Measurements from ENCODE around the gene PROK1.
"Not testable (repeated sequence)": the region's sequence is repeated elsewhere in the genome, so short reads cannot be mapped to it uniquely, and the experiment has no call there.

Gene PROK1, protein sequence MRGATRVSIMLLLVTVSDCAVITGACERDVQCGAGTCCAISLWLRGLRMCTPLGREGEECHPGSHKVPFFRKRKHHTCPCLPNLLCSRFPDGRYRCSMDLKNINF

DNA sequence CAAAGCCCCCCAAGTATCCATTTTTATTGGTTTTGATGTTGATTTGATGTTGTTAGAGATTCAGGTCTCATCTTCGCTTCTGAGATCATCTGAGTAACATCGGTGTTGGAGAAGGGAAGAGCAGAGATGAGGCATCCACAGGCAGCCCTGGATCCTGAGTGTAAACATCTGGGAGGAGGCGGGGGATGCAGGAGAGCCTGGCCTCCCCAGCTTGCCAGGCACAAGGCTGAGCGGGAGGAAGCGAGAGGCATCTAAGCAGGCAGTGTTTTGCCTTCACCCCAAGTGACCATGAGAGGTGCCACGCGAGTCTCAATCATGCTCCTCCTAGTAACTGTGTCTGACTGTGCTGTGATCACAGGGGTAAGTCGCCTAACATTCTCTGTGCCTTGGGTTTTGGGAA is at the start of gene PROK1:
TSS of gene PROK1 (plus strand) at position 221 of the 400 bp plus-strand sequence. CDS start at position 289, 68 bp downstream.
- no peak for DNase-seq

DNA sequence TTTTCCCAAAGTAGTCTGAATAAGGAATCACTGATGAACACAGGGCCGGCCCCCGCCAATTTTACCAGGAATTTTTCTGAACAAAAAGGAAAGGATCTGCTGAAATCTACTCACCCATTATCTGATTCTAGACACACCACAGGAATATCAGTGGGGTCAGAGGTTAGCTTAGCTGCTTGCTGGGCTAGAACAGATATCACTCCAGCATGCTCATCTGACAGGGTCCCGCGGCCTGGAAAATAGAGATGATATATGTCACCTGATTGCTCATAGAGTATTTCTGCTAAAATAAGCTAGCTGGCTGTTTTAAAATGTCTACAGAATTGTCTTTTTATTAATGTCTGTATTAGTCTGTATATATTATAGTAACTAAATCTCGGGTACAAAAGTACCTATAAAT is 47.1 kb upstream of the PROK1 start:
- DNase-seq: no peak

DNA sequence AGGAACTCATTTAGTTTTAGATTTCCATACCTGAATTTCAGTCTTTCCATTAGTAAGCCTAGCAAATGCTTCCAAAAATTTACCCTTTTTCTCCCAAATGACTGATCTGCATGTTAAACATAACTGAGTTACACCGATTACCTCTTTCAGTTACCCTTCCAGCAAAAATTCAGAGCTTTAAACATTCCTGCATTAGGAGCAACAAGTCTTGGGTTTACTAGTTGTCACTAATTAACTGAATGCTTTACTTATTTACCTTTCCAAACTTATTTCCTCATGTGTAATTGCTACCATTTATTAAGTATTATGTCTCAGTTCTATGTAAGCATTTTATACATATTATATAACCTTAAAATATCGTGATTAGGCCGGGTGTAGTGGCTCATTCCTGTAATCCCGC is 46.5 kb upstream of the PROK1 start:
- no peak for DNase-seq

DNA sequence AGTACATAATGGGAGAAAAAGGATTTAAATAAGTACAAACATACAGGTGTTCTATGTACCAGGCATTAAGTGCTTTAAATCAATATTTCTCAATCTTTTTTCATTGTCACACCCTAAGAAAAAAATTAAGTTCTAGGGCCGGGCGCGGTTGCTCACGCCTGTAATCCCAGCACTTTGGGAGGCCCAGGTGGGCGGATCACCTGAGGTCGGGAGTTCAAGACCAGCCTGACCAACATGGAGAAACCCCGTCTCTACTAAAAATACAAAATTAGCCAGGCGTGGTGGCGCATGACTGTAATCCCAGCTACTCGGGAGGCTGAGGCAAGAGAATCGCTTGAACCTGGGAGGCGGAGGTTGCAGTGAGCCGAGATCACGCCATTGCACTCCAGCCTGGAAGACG is 44.5 kb upstream of the PROK1 start:
- DNase-seq: not testable (repeated sequence)

DNA sequence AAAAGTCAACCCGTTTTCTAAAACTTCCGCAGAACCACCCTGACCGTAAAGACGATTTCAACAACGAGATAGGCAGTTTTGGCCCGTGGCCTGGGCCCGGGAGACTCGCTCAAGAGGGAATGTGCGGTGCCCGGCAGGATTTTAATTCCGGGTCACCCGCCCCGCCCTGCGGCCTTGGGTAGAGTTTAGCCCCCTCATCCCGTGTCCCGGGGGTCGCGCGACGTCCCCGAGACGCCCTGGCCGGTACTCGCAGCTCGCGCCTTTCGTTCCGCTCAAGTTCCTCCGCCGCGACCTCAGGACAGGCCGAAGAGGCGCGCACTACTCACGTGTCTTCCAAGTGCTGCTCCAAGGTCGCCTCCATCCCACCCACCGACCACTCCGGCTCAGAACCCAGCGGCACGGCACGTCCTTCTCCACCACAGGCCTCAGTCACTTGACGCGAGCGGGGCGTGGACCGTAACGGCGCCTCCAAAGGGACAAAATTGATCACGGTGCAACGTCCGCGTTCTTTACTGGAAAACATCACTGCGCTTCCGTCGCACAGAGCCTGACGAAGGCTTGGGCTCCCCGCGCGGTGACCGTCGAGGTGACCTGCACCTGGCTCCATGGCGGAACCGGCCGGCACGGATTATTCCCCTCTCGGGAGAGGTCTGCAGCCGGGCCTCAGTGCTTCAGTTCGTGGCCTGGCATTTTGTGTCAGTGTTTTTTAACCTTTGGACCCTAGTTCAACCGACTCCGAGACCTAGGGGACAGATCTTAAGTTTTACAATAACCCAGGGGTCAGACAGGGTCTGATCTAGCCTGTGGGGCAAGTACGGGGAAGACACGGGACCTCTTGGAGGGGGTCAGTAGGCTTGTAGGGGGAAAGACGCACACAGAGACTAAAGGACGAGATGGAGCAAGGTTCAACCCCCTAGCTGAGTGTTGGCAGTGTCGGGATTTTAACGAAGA is 43.4 kb upstream of the PROK1 start, which contains the start of gene LAMTOR5:
TSS of gene LAMTOR5 (minus strand) at position 435 of the 951 bp plus-strand sequence. CDS start at position 361, 74 bp downstream.
- peak; percentile 89 for DNase-seq

DNA sequence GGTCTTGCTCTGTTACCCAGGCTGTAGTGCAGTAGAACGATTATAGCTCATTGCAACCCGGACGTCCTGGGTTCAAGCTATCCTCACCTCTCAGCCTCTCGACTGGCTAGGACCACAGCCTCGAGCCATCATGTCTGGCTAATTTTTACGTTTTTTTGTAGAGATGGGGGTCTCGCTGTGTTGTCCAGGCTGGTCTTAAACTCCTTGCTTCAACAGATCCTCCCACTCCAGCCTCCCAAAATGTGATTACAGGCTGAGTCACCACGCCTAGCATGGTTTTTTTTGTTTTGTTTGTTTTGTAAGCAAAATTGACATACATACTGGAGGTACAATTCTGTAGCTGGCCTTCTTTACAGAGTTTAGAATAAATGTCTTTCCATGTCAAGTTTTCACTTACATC is 42.5 kb upstream of the PROK1 start:
- DNase-seq: no peak

DNA sequence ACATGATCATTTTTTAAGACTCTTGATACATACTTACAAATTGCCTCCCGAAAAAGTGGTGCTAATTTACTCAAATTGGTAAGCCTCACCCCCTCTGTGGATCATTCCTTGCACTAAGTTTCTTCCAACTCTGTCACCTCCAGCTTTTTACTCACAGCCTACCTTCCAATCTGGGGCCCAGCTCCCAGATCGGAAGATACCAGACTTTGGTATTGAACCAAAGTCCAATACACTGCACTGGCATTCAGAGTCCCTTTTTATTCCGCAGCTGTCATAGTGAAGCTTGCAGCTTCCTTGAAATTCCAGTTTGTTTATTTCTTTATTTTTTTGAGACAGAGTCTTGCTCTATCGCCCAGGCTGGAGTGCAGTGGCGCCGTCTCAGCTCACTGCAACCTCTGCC is 41.6 kb upstream of the PROK1 start:
- no peak for DNase-seq

DNA sequence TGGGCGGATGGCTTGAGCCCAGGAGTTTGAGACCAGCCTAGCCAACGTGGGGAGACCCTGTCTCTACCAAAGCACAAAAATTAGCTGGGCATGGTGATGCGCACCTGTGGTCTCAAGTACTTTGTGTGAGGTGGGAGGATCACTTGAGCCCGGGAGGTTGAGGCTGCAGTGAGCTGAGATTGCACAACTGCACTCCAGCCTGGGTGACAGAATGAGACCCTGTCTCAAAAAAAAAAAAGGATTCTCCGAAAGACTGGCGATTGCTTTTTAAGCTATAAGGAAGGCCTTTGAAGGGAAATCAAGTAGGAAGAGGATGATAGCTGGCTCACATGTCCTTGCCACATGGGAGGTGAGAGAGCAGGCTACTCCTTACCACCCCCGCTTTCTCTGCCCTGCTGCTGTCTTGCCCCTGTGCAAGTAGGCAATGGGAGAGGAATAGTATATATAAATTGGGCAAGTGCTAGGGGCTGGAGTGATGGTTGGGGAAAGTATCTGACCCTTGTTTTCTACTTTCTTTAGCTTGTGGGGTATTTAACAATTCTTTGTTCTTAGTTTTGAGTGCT is 39.7 kb upstream of the PROK1 start:
- DNase-seq: no peak

DNA sequence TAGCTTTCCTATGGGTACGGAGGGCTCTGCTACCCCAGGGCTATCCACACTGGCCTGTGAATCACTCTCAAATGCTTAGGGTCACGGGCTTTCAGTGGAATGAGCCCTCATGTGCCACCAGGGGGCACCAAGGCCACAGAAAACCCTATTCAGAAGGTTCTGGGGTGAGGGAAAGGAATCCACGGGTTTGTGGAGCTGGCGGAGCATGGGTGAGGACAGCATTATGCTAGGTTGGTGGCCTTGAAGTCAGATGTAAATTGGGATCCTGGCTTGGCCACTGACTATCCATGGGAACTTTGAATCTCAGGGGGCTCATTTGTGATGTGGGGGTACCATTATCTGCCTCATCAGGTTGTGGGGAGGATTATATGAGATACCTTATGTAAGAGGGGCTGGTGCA is 38.4 kb upstream of the PROK1 start:
- peak; percentile 37 for DNase-seq

DNA sequence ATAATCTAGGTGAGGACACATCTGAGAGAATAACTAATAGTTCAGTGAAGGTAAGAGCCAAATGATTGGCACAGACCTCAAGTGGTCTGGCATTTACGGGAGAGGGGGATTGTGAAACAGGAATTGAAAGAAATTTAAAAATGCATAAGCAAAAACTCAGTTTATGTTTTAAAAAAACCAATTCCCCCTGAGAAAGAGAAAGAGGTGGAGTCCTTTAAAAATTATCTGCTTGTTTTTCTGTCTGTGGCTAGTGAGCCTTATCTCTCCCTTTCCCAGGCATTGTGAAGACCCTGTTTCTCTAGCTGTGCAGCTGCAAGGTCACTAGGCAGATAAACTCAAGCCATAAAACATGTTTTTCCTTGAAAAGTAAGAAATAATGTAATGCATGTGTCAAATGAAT is 37.9 kb upstream of the PROK1 start:
- DNase-seq: not testable (repeated sequence)

DNA sequence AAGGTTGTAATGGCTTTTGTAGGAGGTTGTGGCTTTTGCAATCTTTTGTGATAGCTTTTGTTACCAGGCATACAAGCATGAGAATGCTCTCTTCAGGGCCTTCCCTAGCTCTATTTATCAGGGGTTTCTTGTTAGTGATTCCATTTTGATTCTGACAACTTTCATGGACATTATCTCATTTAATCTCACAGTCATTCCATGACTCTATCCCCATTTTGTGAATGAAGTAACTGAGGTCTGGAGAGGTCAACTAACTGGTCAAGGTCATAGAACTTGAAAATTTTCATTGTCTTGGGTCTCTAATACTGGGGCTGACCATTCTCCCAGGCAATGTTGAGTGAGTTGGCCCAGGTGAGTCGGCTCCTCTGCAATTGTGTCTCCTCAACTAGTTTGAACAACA is 32.2 kb upstream of the PROK1 start:
- DNase-seq: no peak

DNA sequence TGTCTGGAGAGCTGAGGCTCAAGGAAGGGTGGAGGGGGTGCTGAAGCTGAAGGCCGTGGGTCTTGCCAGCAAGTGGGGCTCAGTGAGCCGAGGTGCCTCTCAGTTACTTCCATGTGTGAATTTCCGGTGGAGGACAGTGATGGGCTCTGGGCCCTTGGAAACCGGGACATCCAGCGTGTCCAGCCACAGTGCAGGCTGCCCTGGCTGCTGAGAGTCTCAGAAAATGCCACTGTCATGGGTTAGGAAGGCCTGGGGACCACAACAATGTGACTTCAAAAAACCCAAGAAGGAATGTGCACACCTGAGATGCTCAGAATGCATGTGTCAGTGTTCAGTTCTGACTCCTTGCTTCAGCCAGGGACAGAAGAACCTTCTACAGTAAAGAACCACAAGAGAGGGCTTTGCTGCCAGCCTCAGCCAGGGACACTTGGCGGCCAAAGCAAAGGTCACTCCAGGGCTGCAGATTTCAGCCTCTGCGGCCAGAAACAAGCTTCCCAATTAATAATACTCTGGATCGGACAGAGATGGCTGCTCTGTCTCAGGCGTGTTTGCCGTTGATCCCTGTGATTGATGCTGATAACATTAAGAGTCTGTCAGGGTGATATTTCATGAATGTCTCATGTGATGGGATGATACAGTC is 30.8 kb upstream of the PROK1 start:
- DNase-seq: no peak

DNA sequence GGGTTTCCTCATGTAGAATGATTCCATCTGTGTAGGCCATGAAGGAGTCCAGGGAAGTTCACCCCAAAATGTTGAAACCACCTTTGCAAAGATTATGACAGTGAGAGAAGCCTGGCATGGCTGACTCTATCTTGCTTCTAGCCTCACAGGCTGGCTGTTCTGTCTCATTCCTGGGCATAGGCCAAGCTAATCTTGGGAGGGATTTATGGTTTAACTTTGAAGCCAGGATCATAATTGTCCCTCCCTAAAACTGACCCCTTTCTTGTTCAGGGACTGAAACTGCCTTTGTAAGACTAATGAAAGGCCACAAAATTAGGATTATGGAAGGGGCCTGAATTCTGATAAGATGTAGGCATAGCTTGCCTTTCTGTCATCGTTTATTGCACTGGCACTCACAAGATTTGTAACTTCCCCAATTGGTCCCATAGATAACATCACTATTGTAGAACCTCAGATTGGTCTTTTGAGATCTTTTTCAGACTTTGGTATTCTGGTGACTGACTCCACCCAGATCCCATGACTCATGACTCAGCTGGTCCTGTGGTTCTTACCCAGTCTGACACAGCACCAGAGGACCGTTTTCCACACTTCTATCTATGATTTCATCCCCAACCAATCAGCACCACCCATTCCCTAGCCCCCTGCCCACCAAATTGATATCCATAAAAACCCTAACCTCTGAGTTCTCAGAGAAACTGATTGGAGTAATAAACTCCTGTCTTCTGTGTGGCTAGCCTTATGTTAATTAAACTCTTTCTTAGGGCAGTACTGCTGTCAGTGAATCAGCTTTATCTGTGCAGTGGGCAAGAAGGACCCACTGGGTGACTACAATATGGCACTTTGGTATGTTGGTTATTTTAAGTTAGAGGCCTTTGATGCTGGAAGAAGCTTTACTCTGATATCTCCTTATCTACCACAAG is 29.8 kb upstream of the PROK1 start:
- peak; percentile 39 for DNase-seq

DNA sequence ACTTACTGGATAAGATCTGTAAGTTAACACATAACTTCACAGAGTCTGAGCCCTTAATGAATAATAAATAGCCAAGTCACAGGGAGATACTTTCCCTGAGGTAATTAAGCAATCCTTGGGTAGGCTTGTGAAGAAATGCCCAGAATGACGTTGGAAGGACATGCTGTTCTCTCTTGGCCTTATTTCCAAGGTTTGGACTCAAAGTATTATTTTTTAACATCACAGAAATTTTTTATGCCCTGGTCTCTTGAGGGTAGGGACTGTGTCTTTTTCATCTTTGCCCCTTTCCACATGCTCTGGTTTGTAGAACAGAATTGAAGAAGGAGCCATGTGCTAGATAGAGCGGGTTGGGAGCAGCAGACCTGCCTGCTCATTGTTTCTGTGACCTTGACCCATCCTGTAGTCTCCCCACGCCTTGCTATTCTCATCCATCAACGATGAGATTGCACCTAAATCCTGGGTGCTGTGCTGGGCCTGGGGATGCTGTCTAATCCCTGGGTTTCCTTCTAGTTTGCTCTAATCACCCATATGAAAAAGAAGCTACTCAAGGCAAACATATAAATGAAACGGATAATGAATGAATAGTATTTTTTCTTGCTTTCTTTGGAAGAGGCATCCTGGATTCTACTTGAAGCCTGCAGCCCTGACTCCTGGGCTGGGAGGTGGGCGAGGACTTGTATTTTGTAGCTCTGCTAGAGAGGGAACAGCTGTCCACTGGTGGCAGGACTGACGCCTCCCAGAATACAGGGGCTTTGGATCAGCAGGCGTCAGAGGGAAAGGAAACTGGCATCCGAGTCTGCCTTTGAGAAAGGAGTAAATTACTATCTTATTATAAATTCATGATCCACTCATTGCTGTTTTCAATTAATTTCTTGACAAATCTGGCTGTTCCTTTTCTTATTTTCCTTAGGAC is 26.0 kb upstream of the PROK1 start:
- DNase-seq: no peak

DNA sequence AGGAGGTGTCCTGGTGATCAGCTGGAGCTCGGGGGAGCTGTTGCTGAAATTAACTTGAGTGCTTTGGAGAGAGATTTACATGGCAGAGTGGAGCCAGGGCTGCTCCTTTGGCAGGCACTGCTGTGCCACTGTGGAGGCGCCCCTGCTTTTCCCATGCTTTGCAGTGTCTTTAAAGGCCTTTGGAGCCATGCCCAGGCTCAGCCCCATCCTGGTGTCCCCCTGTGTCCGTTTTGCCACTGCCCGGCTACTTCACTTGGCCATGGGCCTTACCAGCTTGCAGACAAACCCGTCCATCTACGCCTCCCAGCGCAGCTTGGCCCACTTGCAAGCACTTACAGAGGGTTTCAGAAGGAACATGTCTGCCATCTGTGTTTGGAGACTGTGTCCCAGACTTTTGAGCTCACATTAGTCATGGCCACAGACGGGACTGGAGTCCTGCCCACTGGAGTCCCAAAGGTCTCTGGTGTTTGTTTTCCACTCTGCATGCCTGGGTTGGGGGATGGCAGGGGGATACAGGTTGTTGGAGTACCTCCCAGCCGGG is 25.3 kb upstream of the PROK1 start:
- DNase-seq: no peak

DNA sequence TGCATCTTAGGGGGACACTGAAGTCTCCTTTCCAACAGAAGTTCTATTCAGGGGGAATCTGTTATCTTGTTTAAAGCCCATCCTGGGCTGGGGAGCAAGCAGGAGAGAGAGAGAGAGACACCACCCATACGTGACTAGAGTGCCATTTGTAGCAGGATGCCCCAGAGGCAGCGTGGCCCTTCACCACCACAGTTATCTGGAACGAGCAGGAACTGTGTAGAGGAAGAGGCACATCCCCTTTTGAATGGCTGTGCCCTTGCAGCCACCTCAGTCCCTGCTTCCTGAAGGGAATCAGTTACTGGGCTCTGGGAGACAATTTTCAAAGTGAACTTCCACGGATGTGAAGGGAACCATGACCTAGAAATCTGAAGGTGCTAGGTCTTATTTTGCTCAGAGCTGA is 24.1 kb upstream of the PROK1 start:
- no peak for DNase-seq

DNA sequence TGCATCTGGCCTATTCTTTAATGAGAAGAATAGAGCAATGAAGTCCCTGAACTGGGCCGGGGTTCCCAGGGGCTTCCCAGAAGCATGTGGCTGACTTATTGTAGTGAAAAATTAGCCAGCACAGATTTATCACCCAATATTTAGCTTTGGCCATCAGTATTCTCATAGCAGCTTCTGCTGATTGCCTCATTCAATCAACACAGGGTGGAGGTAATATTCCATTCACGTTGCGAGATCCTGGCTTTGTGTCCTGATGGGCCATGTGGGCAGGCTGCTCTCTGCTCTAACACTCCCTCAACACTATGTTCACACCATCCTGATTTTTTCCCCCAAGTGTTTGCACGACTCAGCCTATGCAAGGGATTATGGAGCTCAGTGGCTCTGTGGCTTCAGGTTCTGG is 22.0 kb upstream of the PROK1 start:
- no peak for DNase-seq

DNA sequence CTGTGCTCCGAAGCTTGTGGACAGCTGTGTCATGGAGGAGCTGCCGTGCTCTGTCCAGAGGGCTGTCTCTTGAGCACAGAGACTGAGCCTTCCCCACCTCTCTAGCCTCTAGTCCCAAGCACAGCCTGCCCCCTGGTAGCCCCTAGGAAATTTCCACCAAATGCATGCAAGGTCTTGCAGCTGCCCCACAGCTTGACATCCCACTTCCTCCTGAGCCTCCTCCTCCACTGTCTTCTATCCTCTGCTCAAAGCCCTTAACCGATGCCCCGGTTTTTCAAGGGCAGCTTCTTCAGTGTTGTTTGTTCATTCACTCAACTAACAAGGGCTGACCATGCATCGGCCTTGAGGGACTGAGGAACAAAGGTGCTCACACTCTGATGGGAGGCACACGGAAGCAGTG is 20.6 kb upstream of the PROK1 start:
- no peak for DNase-seq

DNA sequence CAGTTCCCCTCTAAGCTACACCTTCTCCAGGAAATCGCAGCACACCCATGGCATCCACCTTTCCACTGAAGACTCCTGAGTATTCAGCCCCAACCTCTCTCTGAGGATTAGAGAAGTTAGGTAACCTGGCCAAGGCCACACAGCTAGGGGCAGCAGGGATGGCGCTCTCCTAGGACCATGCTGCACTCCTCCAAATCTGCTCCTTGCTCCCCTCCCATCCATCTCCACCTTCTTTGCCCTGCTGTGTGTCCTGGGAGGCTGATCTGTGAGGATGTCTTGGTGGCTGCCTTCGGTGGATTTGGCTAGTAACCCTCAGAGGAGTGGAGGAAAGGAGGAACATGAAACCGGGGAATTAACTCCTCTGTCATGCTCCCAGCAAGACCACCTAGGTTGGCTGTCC is 20.0 kb upstream of the PROK1 start:
- DNase-seq: no peak

DNA sequence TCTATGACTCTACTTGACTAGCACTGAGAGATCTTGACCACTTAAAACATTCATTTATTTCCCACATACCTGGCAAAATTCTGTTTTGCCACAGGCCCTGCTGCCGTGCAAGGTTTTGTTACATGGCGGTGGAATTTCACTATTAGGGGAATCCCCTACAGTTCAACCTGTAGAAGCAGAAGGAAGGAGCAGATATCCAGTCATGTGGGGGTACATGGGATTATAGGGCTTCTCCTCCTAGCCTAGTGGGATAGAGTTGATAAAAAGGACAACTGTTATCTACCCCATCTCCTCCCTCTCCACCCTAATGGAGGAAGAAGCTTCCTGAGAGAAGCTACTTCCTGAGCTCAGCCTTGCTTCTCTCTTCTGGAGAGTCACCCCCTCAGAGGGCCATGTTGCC is 17.7 kb upstream of the PROK1 start:
- no peak for DNase-seq

DNA sequence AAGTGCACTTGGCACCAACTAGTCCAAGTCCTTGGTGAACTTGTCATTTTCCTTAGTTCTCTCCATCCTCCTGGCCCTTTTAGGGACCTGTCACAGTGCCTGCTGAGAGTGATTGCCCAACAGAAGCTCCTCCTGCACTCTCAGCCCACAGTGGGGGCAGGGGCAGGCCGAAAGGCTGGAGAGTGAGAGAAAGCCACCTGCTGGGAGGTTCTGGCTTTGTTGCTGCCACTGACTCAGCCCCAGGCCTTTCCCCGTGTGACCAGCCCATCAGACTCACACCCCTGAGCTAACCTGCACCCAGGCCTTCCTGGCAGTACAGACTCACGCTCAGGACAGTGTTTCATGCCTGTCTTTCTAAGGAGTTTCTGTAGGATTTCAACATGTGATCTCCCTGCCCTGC is 17.1 kb upstream of the PROK1 start:
- DNase-seq: peak; percentile 70
